Measurements from ENCODE around the gene KCNH3.
A peak's percentile ranks its signal among the peaks of the same experiment; 100 is the strongest.

KCNH3 gene

GRCh38 chr12:49539406-49540228, 787 bp downstream of the KCNH3 start:
- POLR2A ChIA-PET, result no interaction called here
- CTCF ChIA-PET, result interaction anchor here (0.8 to 3.0 kb wide), 10 partner anchors 11 to 251 kb away, joined by 3 to 11 read pairs (median 6); no protein-coding TSS in a partner anchor
- TF ChIP-seq CTCF (IDR thresholded peaks at IDR 0.05; ENCODE audit: control extremely low read depth, extremely low read depth, low read depth, missing control alignments), result no peak
- DNase-seq (ENCODE audit: extremely low spot score), result peak; percentile 60

GRCh38 chr12:49540229-49541139, 1.7 kb downstream of the KCNH3 start:
- no peak for DNase-seq (ENCODE audit: extremely low spot score)
- TF ChIP-seq CTCF (IDR thresholded peaks at IDR 0.05; ENCODE audit: control extremely low read depth, extremely low read depth, low read depth, missing control alignments), result no peak
- ChIA-PET CTCF (interaction anchor here (0.8 to 3.0 kb wide), 8 partner anchors 10 to 251 kb away, joined by 3 to 11 read pairs (median 6); no protein-coding TSS in a partner anchor), POLR2A (no interaction called here)

DNA sequence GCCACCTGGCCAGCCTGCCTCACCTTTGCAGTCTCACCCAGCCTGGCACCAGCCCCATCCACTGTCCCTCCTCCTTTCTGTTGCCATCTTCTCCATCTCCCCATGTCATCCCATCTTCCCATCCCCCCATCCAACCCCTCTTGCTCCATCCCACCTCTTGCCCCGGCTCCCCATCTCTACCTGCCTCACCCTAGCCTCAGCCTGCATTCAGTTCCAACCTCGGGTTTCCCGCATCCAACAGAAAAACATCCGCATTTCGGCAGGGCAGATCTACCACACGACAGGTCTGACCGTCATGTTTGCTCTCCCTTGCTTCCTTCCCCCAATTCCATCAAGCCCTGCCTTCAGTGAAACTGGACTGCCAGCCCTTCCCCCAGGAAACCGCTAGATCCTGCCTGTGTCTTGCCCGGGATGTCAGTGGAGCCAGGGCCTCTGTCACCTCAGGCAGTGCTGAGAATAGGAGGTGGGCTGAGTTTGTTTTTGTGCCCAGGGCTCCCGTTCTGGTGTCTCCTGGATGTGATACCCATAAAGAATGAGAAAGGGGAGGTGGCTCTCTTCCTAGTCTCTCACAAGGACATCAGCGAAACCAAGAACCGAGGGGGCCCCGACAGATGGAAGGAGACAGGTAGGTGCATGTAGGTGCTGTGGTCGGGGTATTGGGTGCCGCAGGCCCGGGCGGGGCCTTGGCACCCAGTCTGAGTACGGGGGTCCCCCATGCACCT, 2.5 kb downstream of the KCNH3 start:
- no peak for DNase-seq (ENCODE audit: extremely low spot score)
- CTCF ChIA-PET, result interaction anchor here (0.9 to 1.9 kb wide), 3 partner anchors 10 to 40 kb away, joined by 3 to 10 read pairs (median 3); no protein-coding TSS in a partner anchor
- POLR2A ChIA-PET, result no interaction called here
- no peak for TF ChIP-seq CTCF (IDR thresholded peaks at IDR 0.05; ENCODE audit: control extremely low read depth, extremely low read depth, low read depth, missing control alignments)

- ChIA-PET POLR2A (no interaction called here), CTCF (interaction anchor here (0.8 to 2.0 kb wide), 5 partner anchors 11 to 199 kb away, joined by 3 to 7 read pairs (median 3); no protein-coding TSS in a partner anchor)
- no peak for TF ChIP-seq CTCF (IDR thresholded peaks at IDR 0.05; ENCODE audit: control extremely low read depth, extremely low read depth, low read depth, missing control alignments)
- DNase-seq (ENCODE audit: extremely low spot score), result no peak
Measured at GRCh38 chr12:49541911-49542505, 3.2 kb downstream of the KCNH3 start.

GRCh38 chr12:49542592-49543160, 3.8 kb downstream of the KCNH3 start:
- ChIA-PET POLR2A (no interaction called here), CTCF (interaction anchor here (0.8 to 2.0 kb wide), 5 partner anchors 10 to 200 kb away, joined by 3 to 7 read pairs (median 3); partner anchors contain the start of gene DNAJC22)
- no peak for TF ChIP-seq CTCF (IDR thresholded peaks at IDR 0.05; ENCODE audit: control extremely low read depth, extremely low read depth, low read depth, missing control alignments)
- DNase-seq (ENCODE audit: extremely low spot score), result no peak

All from GM10248 (cell line).